Sigmoid colon (tissue), 7 donors: ENCODE results near the gene C17orf78. TPM values are rescaled to one million over a fixed set of nuclear protein-coding genes. Genes with fewer than 3 reads are reported as not detected.
"Not testable (repeated sequence)": the region's sequence is repeated elsewhere in the genome, so short reads cannot be mapped to it uniquely, and the experiment has no call there.

Source experiments
- DNase-seq: peaks from one replicate; pipeline ENCODE4 v3.0.0-alpha.2; 2019
- H3K27ac ChIP-seq, 4 donors: fragments of 200-600 bp; sonication (generic); one replicate each; pipeline ENCODE4 v1.5.1; 2016 to 2019; ENCODE audit warnings: mild to moderate bottlenecking in 1 of 4
- H3K27me3 ChIP-seq, 3 donors: fragments of 200-600 bp; sonication (generic); one replicate each; pipeline ENCODE4 v1.5.1; 2019; ENCODE audit warnings: mild to moderate bottlenecking in 1 of 3
- H3K36me3 ChIP-seq, 4 donors: fragments of 200-600 bp; sonication (generic); one replicate each; pipeline ENCODE4 v1.5.1; 2016 to 2019
- H3K4me1 ChIP-seq, 4 donors: fragments of 200-600 bp; sonication (generic); one replicate each; pipeline ENCODE4 v1.5.1; 2017 to 2019
- H3K4me3 ChIP-seq, 4 donors: fragments of 200-600 bp; sonication (generic); one replicate each; pipeline ENCODE4 v1.5.1; 2017 to 2019; ENCODE audit warnings: mild to moderate bottlenecking in 2 of 4, moderate library complexity in 1 of 4
- H3K9me3 ChIP-seq, 4 donors: fragments of 200-600 bp in 3 of 4; sonication (generic) in 3 of 4; one replicate each; pipeline versions ENCODE4 v1.5.1 to v1.6.1; 2013 to 2019
- EP300 ChIP-seq, 4 donors: sonication (generic); formaldehyde crosslinking; IDR thresholded peaks; one replicate each; pipeline ENCODE4 v1.6.1; 2017; ENCODE audit warnings: antibody characterized with exemption in 4 of 4
- POLR2A ChIP-seq, 2 donors: fragments of 450-650 bp; IDR thresholded peaks; one replicate each; pipeline ENCODE4 v1.6.1; 2016; ENCODE audit warnings: antibody characterized with exemption in 2 of 2, mild to moderate bottlenecking in 2 of 2, moderate library complexity in 2 of 2
- POLR2AphosphoS5 ChIP-seq, 4 donors: sonication (generic); formaldehyde crosslinking; IDR thresholded peaks; one replicate each; pipeline ENCODE4 v1.6.1; 2017; ENCODE audit warnings: antibody characterized with exemption in 4 of 4
- WGBS, 2 donors: extraction: QIAGEN DNeasy Blood & Tissue Kit; methylation state at CpG; one replicate each; pipeline ENCODE4 v1.1.7; 2013; 5-methylcytosine and 5-hydroxymethylcytosine counted together
- intact Hi-C: fragments of 100-400 bp; cut with DNase I; formaldehyde crosslinking; loops from one replicate; pipeline ENCODE4 v1.15.1; 2023
- polyA plus RNA-seq, 3 donors: library from polyadenylated mRNA; stranded (reverse); fragments of 200-250 nt; gene quantifications; one replicate each; pipeline ENCODE4 v1.2.3, GENCODE V29; 2013
- total RNA-seq, 4 donors: library from RNA; depleted of rRNA; stranded (reverse); fragments of >200 nt; gene quantifications; one replicate each; pipeline ENCODE4 v1.1.0, GENCODE V29; 2016
- TF ChIP-seq, protein P1 (sequence below), 4 experiments: fragments of 450-650 bp in 3 of 4; fragments of 200-600 bp in 1 of 4; IDR thresholded peaks; one replicate each; pipeline ENCODE4 v1.5.1; 2016 to 2019; ENCODE audit warnings: antibody characterized with exemption in 4 of 4, mild to moderate bottlenecking in 3 of 4, moderate library complexity in 2 of 4
- donor health status: healthy with polysubstance abuse.
- donor health status: Bipolar disorder and iron deficiency.
- donor health status: healthy.

C17orf78 gene
- total and polyA plus RNA-seq, 7 donors = not detected

- WGBS, 2 donors = 82 to 92% methylated on average over 6 of the region's 6 CpGs
- no peaks in the 10 kb centered on the region for H3K36me3 ChIP-seq
- no peak for DNase-seq
- no peak overlapping the region for H3K27ac ChIP-seq
- TF ChIP-seq POLR2A (IDR thresholded peaks at IDR 0.05) (no peak), EP300 (IDR thresholded peaks at IDR 0.05) (no peak), POLR2AphosphoS5 (IDR thresholded peaks at IDR 0.05) (no peak)
- TF ChIP-seq, protein P1, sequence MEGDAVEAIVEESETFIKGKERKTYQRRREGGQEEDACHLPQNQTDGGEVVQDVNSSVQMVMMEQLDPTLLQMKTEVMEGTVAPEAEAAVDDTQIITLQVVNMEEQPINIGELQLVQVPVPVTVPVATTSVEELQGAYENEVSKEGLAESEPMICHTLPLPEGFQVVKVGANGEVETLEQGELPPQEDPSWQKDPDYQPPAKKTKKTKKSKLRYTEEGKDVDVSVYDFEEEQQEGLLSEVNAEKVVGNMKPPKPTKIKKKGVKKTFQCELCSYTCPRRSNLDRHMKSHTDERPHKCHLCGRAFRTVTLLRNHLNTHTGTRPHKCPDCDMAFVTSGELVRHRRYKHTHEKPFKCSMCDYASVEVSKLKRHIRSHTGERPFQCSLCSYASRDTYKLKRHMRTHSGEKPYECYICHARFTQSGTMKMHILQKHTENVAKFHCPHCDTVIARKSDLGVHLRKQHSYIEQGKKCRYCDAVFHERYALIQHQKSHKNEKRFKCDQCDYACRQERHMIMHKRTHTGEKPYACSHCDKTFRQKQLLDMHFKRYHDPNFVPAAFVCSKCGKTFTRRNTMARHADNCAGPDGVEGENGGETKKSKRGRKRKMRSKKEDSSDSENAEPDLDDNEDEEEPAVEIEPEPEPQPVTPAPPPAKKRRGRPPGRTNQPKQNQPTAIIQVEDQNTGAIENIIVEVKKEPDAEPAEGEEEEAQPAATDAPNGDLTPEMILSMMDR (IDR thresholded peaks at IDR 0.05) = no peak
- intact Hi-C loops = no loop called here
- no peaks in the 10 kb centered on the region for H3K27me3 ChIP-seq
- H3K9me3 ChIP-seq = no peaks in the 10 kb centered on the region
- H3K4me3 ChIP-seq = no peak overlapping the region
- peaks cover 0 to 17% (median 15%) of the 10 kb centered on the region in 4 donors for H3K4me1 ChIP-seq
These were observed 15.4 kb downstream of the C17orf78 start for GRCh38 chr17:37391146-37391545.

DNA sequence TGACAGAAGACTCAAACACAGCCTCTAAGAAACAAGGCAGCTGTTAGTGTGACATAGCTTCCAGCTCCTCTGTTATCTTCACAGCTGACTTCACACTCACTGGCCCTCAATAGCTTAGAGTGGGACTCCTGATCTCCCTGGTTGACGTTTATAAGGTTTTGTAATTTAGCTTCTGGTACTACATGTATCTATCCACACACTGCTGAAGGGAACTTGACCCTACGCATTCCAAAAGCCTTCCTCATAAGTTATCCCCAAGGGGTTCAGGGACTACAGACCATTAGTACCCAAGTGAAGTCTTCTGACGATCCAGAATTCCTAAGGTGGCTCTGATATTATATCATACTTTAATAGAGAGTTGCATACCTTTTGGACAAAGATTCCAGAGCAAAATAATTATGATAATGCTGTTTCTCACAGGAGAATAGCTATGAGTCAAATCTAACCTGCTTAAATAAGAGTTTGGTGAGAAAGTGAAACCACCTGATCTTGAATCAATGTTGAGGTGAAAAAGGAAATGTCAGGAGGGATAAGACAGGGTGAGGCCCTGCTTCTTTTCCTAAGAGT lies 16.3 kb downstream of the C17orf78 start:
- DNase-seq = no peak

DNA sequence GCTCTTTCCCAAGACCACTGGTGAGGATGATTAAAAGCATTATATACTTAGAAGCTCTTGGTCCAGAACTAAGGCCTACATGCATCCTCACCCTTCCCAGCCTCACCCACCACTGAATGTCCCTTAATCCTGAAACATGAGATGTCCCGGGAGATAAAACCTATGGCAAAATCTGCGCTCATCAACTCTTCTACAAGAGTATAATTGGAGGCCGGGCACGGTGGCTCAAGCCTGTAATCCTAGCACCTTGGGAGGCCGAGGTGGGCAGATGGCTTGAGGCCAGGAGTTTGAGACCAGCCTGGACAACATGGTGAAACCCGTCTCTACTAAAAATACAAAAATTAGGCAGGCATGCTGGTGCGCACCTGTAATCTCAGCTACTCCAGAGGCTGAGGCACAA lies 17.6 kb downstream of the C17orf78 start:
- no peak for TF ChIP-seq POLR2A (IDR thresholded peaks at IDR 0.05)
- no peak for TF ChIP-seq POLR2AphosphoS5 (IDR thresholded peaks at IDR 0.05)
- no peak for TF ChIP-seq EP300 (IDR thresholded peaks at IDR 0.05)
- TF ChIP-seq, protein P1 (IDR thresholded peaks at IDR 0.05) = no peak
- H3K36me3 ChIP-seq = no peaks in the 10 kb centered on the region
- intact Hi-C loops = no loop called here
- no peaks in the 10 kb centered on the region for H3K9me3 ChIP-seq
- H3K4me3 ChIP-seq = no peak overlapping the region
- WGBS, 2 donors = 97% methylated on average over 7 of the region's 7 CpGs
- H3K27ac ChIP-seq = no peak overlapping the region
- DNase-seq = no peak
- peaks cover 0 to 23% (median 15%) of the 10 kb centered on the region in 4 donors for H3K4me1 ChIP-seq
- H3K27me3 ChIP-seq = no peaks in the 10 kb centered on the region

More for the DNA sequence above, 16.3 kb downstream of the C17orf78 start:
- H3K36me3 ChIP-seq = no peaks in the 10 kb centered on the region
- intact Hi-C loops = no loop called here
- peak overlapping the region in 2 of 4 donors; percentile 29 to 45 for H3K27ac ChIP-seq
- no peaks in the 10 kb centered on the region for H3K27me3 ChIP-seq
- TF ChIP-seq, protein P1 (IDR thresholded peaks at IDR 0.05) = no peak
- TF ChIP-seq EP300 (IDR thresholded peaks at IDR 0.05) (no peak), POLR2AphosphoS5 (IDR thresholded peaks at IDR 0.05) (peak in 1 of 4 donors; percentile 24)
- WGBS, 2 donors = 76 to 81% methylated on average over 3 of the region's 3 CpGs
- H3K4me3 ChIP-seq = no peak overlapping the region
- no peaks in the 10 kb centered on the region for H3K9me3 ChIP-seq
- H3K4me1 ChIP-seq = peaks cover 0 to 17% (median 15%) of the 10 kb centered on the region in 4 donors

GRCh38 chr17:37399265-37399803 lies 23.5 kb downstream of the C17orf78 start:
- intact Hi-C loops = no loop called here
- Histone ChIP-seq H3K27ac (no peak overlapping the region), H3K36me3 (no peaks in the 10 kb centered on the region), H3K4me3 (no peak overlapping the region), H3K4me1 (peaks cover 0 to 6% (median 0%) of the 10 kb centered on the region in 4 donors), H3K9me3 (no peaks in the 10 kb centered on the region), H3K27me3 (no peaks in the 10 kb centered on the region)
- no peak for TF ChIP-seq POLR2A (IDR thresholded peaks at IDR 0.05)
- no peak for TF ChIP-seq EP300 (IDR thresholded peaks at IDR 0.05)
- TF ChIP-seq POLR2AphosphoS5 (IDR thresholded peaks at IDR 0.05) = no peak
- TF ChIP-seq, protein P1 (IDR thresholded peaks at IDR 0.05) = no peak
- DNase-seq = no peak
- 75 to 89% methylated on average over 5 of the region's 5 CpGs for WGBS, 2 donors

DNA sequence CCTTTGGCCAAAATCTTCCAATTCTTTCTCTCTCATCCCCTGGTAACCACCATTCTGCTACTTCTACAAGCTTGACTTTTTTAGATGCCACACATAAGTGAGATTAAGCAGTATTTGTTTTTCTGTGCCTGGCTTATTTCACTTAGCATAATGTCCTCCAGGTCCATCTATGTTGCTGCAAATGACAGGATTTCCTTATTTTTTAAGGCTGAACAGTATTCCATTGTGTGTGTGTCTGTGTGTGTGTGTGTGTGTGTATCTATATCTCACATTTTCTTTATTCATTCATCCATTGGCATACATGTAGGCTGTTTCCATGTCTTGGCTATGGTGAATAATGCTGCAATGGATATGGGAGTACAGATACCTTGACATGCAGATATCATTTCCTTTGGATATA lies 24.7 kb downstream of the C17orf78 start:
- H3K36me3 ChIP-seq = no peaks in the 10 kb centered on the region
- DNase-seq = no peak
- H3K9me3 ChIP-seq = no peaks in the 10 kb centered on the region
- peaks cover 0 to 15% (median 8%) of the 10 kb centered on the region in 4 donors for H3K4me1 ChIP-seq
- H3K27me3 ChIP-seq = no peaks in the 10 kb centered on the region
- TF ChIP-seq POLR2AphosphoS5 (IDR thresholded peaks at IDR 0.05) = no peak
- TF ChIP-seq EP300 (IDR thresholded peaks at IDR 0.05) = no peak
- TF ChIP-seq, protein P1 (IDR thresholded peaks at IDR 0.05) = no peak
- TF ChIP-seq POLR2A (IDR thresholded peaks at IDR 0.05) = no peak
- no peak overlapping the region for H3K4me3 ChIP-seq
- intact Hi-C loops = no loop called here
- H3K27ac ChIP-seq = no peak overlapping the region

GRCh38 chr17:37405522-37405921 lies 29.7 kb downstream of the C17orf78 start:
- Histone ChIP-seq H3K4me3 (peak overlapping the region in 3 of 4 donors; percentile 83 to 87 (median 85)), H3K27ac (peak overlapping the region; percentile 92 to 94 (median 94)), H3K4me1 (peaks cover 0 to 34% (median 23%) of the 10 kb centered on the region in 4 donors)
- intact Hi-C loops, H3K36me3 ChIP-seq, H3K27me3 ChIP-seq, H3K9me3 ChIP-seq, DNase-seq: not testable (repeated sequence)
- 23 to 59% methylated on average over 14 of the region's 14 CpGs for WGBS, 2 donors
